Measurements from ENCODE around the gene DBT. TPM values are rescaled to one million over a fixed set of nuclear protein-coding genes. Genes with fewer than 3 reads are reported as not detected.

DBT gene
- total RNA-seq, 2 experiments from 2014 or later, result 3.3 to 11.4 TPM

- no TSS peak for BruUV-seq (replicated peaks)
- CTCF ChIA-PET (ENCODE audit: unreplicated experiment), result no interaction called here
- intact Hi-C loops (cut with micrococcal nuclease; ENCODE audit: unreplicated experiment), result no loop called here
- no peaks in the 10 kb centered on the region for H4K20me1 ChIP-seq (ENCODE audit: insufficient read depth, low read length)
- H3K4me1 ChIP-seq (ENCODE audit: insufficient read depth, low read length, poor library complexity, severe bottlenecking), result no peaks in the 10 kb centered on the region
- no peak overlapping the region for H2AFZ ChIP-seq (ENCODE audit: low read length)
- no peak for TF ChIP-seq CTCF (conservative IDR thresholded peaks at IDR 0.05; ENCODE audit: low read length)
- no peak for TF ChIP-seq EZH2phosphoT487 (IDR thresholded peaks at IDR 0.05; ENCODE audit: borderline replicate concordance, low read depth, low read length)
- peaks cover 61% of the 10 kb centered on the region for H3K36me3 ChIP-seq (ENCODE audit: insufficient read depth, low read length)
- H3K9me2 ChIP-seq (ENCODE audit: insufficient read depth, low read length), result no peaks in the 10 kb centered on the region
- H3K9me3 ChIP-seq (ENCODE audit: low read length), result no peaks in the 10 kb centered on the region
- no peak overlapping the region for H3K27ac ChIP-seq (ENCODE audit: low read depth, low read length, poor library complexity, severe bottlenecking)
- no peak overlapping the region for H3K4me3 ChIP-seq (ENCODE audit: low read depth, low read length, poor library complexity, severe bottlenecking)
- no peak overlapping the region for H3K4me2 ChIP-seq (ENCODE audit: low read length)
- no peaks in the 10 kb centered on the region for H3K79me2 ChIP-seq (ENCODE audit: insufficient read depth, low read depth, low read length)
- DNase-seq (ENCODE audit: low spot score), result no peak
- POLR2A ChIA-PET, result interaction anchor here (0.7 kb wide), 1 partner anchor 143 kb away, joined by 3 read pairs; no protein-coding TSS in a partner anchor
These were observed 31.8 kb downstream of the DBT start for GRCh38 chr1:100217834-100218233.

- Histone ChIP-seq H3K4me2 (ENCODE audit: low read length) (no peak overlapping the region), H3K79me2 (ENCODE audit: insufficient read depth, low read depth, low read length) (no peaks in the 10 kb centered on the region), H3K36me3 (ENCODE audit: insufficient read depth, low read length) (peaks cover 69% of the 10 kb centered on the region), H4K20me1 (ENCODE audit: insufficient read depth, low read length) (no peaks in the 10 kb centered on the region), H3K9me3 (ENCODE audit: low read length) (no peaks in the 10 kb centered on the region), H2AFZ (ENCODE audit: low read length) (no peak overlapping the region), H3K4me1 (ENCODE audit: insufficient read depth, low read length, poor library complexity, severe bottlenecking) (no peaks in the 10 kb centered on the region), H3K4me3 (ENCODE audit: low read depth, low read length, poor library complexity, severe bottlenecking) (no peak overlapping the region), H3K9me2 (ENCODE audit: insufficient read depth, low read length) (no peaks in the 10 kb centered on the region), H3K27ac (ENCODE audit: low read depth, low read length, poor library complexity, severe bottlenecking) (no peak overlapping the region)
- no peak for DNase-seq (ENCODE audit: low spot score)
- no peak for TF ChIP-seq EZH2phosphoT487 (IDR thresholded peaks at IDR 0.05; ENCODE audit: borderline replicate concordance, low read depth, low read length)
- TF ChIP-seq CTCF (conservative IDR thresholded peaks at IDR 0.05; ENCODE audit: low read length), result no peak
- no TSS peak for BruUV-seq (replicated peaks)
- POLR2A ChIA-PET, result no interaction called here
- CTCF ChIA-PET (ENCODE audit: unreplicated experiment), result no interaction called here
- intact Hi-C loops (cut with micrococcal nuclease; ENCODE audit: unreplicated experiment), result no loop called here
These were observed 34.5 kb downstream of the DBT start for GRCh38 chr1:100215101-100215500.

- H3K79me2 ChIP-seq (ENCODE audit: insufficient read depth, low read depth, low read length), result no peaks in the 10 kb centered on the region
- CTCF ChIA-PET (ENCODE audit: unreplicated experiment), result no interaction called here
- peaks cover 70% of the 10 kb centered on the region for H3K36me3 ChIP-seq (ENCODE audit: insufficient read depth, low read length)
- H3K9me3 ChIP-seq (ENCODE audit: low read length), result no peaks in the 10 kb centered on the region
- H3K4me3 ChIP-seq (ENCODE audit: low read depth, low read length, poor library complexity, severe bottlenecking), result no peak overlapping the region
- H4K20me1 ChIP-seq (ENCODE audit: insufficient read depth, low read length), result no peaks in the 10 kb centered on the region
- no peak overlapping the region for H3K27ac ChIP-seq (ENCODE audit: low read depth, low read length, poor library complexity, severe bottlenecking)
- no TSS peak for BruUV-seq (replicated peaks)
- H3K4me1 ChIP-seq (ENCODE audit: insufficient read depth, low read length, poor library complexity, severe bottlenecking), result no peaks in the 10 kb centered on the region
- no peak for TF ChIP-seq CTCF (conservative IDR thresholded peaks at IDR 0.05; ENCODE audit: low read length)
- no peak for TF ChIP-seq EZH2phosphoT487 (IDR thresholded peaks at IDR 0.05; ENCODE audit: borderline replicate concordance, low read depth, low read length)
- no peak overlapping the region for H3K4me2 ChIP-seq (ENCODE audit: low read length)
- no peaks in the 10 kb centered on the region for H3K9me2 ChIP-seq (ENCODE audit: insufficient read depth, low read length)
- intact Hi-C loops (cut with micrococcal nuclease; ENCODE audit: unreplicated experiment), result no loop called here
- DNase-seq (ENCODE audit: low spot score), result no peak
- POLR2A ChIA-PET, result interaction anchor here (0.7 to 1.4 kb wide), 2 partner anchors 12 to 13 kb away, joined by 4 read pairs; no protein-coding TSS in a partner anchor
- no peak overlapping the region for H2AFZ ChIP-seq (ENCODE audit: low read length)
These were observed 36.5 kb downstream of the DBT start for GRCh38 chr1:100213141-100213540.

All from OCI-LY7 (cell line).